Activated gamma-delta T cell treated with Interleukin-2 at 50 U/mL for 16 hours (primary cell): Measurements from ENCODE around the gene CRYZ.
"Not testable (repeated sequence)": the region's sequence is repeated elsewhere in the genome, so short reads cannot be mapped to it uniquely, and the experiment has no call there.

Experiments used
- DNase-seq: peaks from one replicate; pipeline ENCODE4 v3.0.0-alpha.2; 2020

CRYZ gene

DNA sequence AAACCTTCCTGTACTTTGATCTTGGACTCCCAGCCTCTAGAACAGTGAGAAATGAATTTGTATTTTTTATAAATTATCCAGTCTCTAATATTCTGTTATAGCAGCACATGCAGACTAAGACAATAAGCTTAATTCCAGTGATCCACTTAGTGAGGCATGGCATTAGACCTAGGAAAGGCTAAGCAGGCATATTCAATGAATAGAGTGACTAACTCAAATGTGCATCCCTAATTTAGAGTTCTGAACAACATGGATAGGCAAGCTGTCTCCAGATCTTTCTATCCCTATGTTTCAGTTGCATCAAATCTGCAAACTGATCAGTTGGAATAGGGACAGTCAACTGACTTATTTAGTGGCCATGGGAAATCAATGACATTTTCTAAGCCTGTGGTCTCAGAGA lies 54.9 kb downstream of the CRYZ start:
- DNase-seq: no peak

DNA sequence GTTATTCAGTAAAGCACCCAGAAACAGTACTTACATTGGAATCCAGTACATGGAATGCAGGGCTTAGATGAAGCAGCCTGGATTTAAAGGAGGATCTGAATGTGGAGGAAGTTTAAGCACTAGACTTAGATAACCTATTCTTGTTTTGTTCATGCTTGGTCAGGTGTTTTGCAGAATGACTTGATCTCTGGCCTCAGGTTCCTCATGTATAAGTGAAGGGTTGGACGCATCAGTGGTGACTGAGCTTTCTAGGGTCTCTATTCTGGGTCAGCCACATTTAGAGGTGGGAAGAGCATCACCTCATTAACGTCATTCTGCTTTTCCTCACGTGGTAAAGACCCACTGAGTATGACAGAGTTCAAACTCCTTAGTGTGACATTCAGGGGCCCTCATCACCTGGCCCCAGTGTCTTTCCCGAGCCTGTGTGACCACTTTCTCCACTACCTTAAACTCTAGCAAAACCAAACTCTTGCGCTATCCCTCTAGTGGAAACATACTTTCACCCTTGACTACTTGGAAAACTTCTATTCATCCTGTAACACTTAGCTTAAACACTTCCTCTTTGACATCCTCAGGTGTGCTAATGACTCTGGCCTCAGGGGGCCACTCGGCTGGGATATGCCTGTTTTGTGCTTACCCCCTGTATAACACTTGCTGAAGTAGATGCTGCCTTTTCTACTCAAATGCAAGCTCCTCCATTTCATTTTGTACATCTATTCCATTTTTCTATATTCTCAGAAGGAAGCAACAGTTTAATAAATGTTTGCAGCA lies 58.4 kb downstream of the CRYZ start:
- DNase-seq: no peak

DNA sequence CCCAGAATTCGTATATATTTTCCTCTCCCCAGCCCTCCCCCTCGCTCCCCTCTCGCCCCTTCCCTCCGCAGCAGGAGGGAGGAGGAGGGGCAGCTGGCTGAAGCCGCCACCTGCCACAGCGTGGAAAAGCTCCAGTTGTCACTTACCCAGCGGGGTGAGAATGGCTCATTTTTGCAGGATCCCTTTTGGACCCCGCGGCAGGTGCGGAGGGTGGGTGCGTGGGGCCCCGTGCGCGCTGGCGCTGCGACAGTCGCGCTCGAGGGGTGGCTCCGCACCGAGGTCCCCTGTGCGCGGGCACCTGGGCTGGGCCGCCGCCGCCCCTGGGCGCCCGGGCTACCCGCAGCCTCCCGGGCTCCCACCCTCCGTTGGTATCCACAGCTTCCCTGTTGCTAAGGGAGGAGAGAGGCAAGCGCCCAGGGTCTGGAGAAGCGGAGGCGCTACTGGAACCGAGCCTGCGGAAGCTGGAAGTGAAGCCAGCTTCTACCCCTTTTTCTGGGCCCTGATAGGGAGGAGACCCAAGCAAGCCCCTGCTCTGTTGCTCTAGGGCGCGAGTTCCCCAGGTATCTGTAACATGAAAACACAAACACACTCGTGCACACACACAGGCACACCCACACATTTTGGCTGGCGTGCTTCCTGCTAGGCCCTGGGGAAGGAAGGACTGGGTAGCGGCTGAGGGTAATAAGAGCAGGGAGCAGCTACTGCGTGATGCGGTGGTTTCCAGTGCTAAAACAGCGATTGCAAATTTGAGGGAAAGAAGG lies 59.3 kb downstream of the CRYZ start, which contains the start of gene ERICH3:
ERICH3 (minus strand) TSS at position 442 of the 761 bp plus-strand sequence; CDS start at position 169, 273 bp downstream.
- no peak for DNase-seq

DNA sequence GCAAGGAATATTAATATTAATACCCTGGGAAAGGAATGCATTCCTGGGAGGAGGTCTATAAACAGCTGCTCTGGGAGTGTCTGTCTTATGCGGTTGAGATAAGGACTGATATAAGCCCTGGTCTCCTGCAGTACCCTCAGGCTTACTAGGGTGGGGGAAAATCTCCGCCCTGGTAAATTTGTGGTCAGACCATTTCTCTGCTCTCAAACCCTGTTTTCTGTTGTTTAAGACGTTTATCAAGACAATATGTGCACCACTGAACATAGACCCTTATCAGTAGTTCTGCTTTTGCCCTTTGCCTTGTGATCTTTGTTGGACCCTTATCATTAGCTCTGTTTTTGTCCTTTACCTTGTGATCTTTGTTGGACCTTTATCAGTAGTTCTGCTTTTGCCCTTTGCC lies 62.0 kb downstream of the CRYZ start:
- DNase-seq: not testable (repeated sequence)
